ENCODE data around the gene MIPEP.
A peak's percentile ranks its signal among the peaks of the same experiment; 100 is the strongest.

MIPEP gene

GRCh38 chr13:23788459-23788858, 100.7 kb downstream of the MIPEP start:
- peaks cover 2% of the 10 kb centered on the region for H3K9me3 Mint-ChIP-seq
- H3K4me1 Mint-ChIP-seq = peaks cover 1% of the 10 kb centered on the region
- no peak for TF ChIP-seq CTCF (IDR thresholded peaks at IDR 0.05; ENCODE audit: unreplicated experiment in 3 of 3)
- no peak overlapping the region for H3K4me3 Mint-ChIP-seq
- peaks cover 4% of the 10 kb centered on the region for H3K36me3 Mint-ChIP-seq (ENCODE audit: low read depth)
- no peaks in the 10 kb centered on the region for H3K27me3 Mint-ChIP-seq (ENCODE audit: low read depth)
- no peak overlapping the region for H3K27ac Mint-ChIP-seq

GRCh38 chr13:23787464-23787863, 101.7 kb downstream of the MIPEP start:
- H3K9me3 Mint-ChIP-seq = peaks cover 6% of the 10 kb centered on the region
- peaks cover 6% of the 10 kb centered on the region for H3K36me3 Mint-ChIP-seq (ENCODE audit: low read depth)
- H3K4me1 Mint-ChIP-seq = no peaks in the 10 kb centered on the region
- no peaks in the 10 kb centered on the region for H3K27me3 Mint-ChIP-seq (ENCODE audit: low read depth)
- TF ChIP-seq CTCF (IDR thresholded peaks at IDR 0.05; ENCODE audit: unreplicated experiment in 3 of 3) = no peak
- H3K27ac Mint-ChIP-seq = no peak overlapping the region
- no peak overlapping the region for H3K4me3 Mint-ChIP-seq

GRCh38 chr13:23786607-23787006, 102.6 kb downstream of the MIPEP start:
- Mint-ChIP-seq H3K36me3 (ENCODE audit: low read depth) (peaks cover 12% of the 10 kb centered on the region), H3K4me1 (no peaks in the 10 kb centered on the region), H3K9me3 (peaks cover 11% of the 10 kb centered on the region), H3K4me3 (no peak overlapping the region), H3K27ac (no peak overlapping the region), H3K27me3 (ENCODE audit: low read depth) (no peaks in the 10 kb centered on the region)
- no peak for TF ChIP-seq CTCF (IDR thresholded peaks at IDR 0.05; ENCODE audit: unreplicated experiment in 3 of 3)

GRCh38 chr13:23778879-23779278, 110.3 kb downstream of the MIPEP start:
- peak overlapping the region in 1 of 3 experiments; percentile 32 for H3K27ac Mint-ChIP-seq
- no peak for TF ChIP-seq CTCF (IDR thresholded peaks at IDR 0.05; ENCODE audit: unreplicated experiment in 3 of 3)
- H3K4me1 Mint-ChIP-seq = peaks cover 25% of the 10 kb centered on the region
- peaks cover 31% of the 10 kb centered on the region for H3K36me3 Mint-ChIP-seq (ENCODE audit: low read depth)
- peaks cover 25% of the 10 kb centered on the region for H3K9me3 Mint-ChIP-seq
- H3K4me3 Mint-ChIP-seq = no peak overlapping the region
- H3K27me3 Mint-ChIP-seq (ENCODE audit: low read depth) = no peaks in the 10 kb centered on the region

- Mint-ChIP-seq H3K9me3 (peaks cover 23% of the 10 kb centered on the region), H3K27ac (peak overlapping the region; percentile 32 to 48 (median 47)), H3K36me3 (ENCODE audit: low read depth) (peaks cover 28% of the 10 kb centered on the region), H3K4me1 (peaks cover 25% of the 10 kb centered on the region), H3K4me3 (no peak overlapping the region), H3K27me3 (ENCODE audit: low read depth) (no peaks in the 10 kb centered on the region)
- peak; percentile 8 to 36 (median 26) for TF ChIP-seq CTCF (IDR thresholded peaks at IDR 0.05; ENCODE audit: unreplicated experiment in 3 of 3)
These were observed 111.1 kb downstream of the MIPEP start for GRCh38 chr13:23778002-23778652.

GRCh38 chr13:23777575-23777870, 111.7 kb downstream of the MIPEP start:
- Mint-ChIP-seq H3K4me1 (peaks cover 25% of the 10 kb centered on the region), H3K36me3 (ENCODE audit: low read depth) (peaks cover 26% of the 10 kb centered on the region), H3K9me3 (peaks cover 20% of the 10 kb centered on the region), H3K27ac (peak overlapping the region; percentile 32 to 48 (median 47)), H3K27me3 (ENCODE audit: low read depth) (no peaks in the 10 kb centered on the region), H3K4me3 (no peak overlapping the region)
- no peak for TF ChIP-seq CTCF (IDR thresholded peaks at IDR 0.05; ENCODE audit: unreplicated experiment in 3 of 3)

Data from nephron (organoid).